Adipose tissue (tissue), 3 donors: ENCODE results near the gene TMCC2. TPM values are rescaled to one million over a fixed set of nuclear protein-coding genes. Genes with fewer than 3 reads are reported as not detected.
"Not testable (repeated sequence)": the region's sequence is repeated elsewhere in the genome, so short reads cannot be mapped to it uniquely, and the experiment has no call there.

Experiments used
- H3K27ac ChIP-seq: one replicate; pipeline ENCODE4 v1.5.1; 2013; ENCODE audit warnings: low read depth, low read length
- WGBS, 3 donors: extraction: QIAGEN DNeasy Blood & Tissue Kit; methylation state at CpG; one replicate each; pipeline ENCODE4 v1.1.7; 2013; 5-methylcytosine and 5-hydroxymethylcytosine counted together
- polyA plus RNA-seq, 3 donors: library from polyadenylated mRNA; stranded (reverse); fragments of 200-250 nt; gene quantifications; one replicate each; pipeline ENCODE4 v1.2.3, GENCODE V29; 2013
- donor health status: healthy with polysubstance abuse.
- donor health status: Bipolar disorder and iron deficiency.
- donor health status: healthy.

Gene TMCC2
- polyA plus RNA-seq, 3 donors, result 0.70 to 3.1 (median 0.92) TPM

DNA sequence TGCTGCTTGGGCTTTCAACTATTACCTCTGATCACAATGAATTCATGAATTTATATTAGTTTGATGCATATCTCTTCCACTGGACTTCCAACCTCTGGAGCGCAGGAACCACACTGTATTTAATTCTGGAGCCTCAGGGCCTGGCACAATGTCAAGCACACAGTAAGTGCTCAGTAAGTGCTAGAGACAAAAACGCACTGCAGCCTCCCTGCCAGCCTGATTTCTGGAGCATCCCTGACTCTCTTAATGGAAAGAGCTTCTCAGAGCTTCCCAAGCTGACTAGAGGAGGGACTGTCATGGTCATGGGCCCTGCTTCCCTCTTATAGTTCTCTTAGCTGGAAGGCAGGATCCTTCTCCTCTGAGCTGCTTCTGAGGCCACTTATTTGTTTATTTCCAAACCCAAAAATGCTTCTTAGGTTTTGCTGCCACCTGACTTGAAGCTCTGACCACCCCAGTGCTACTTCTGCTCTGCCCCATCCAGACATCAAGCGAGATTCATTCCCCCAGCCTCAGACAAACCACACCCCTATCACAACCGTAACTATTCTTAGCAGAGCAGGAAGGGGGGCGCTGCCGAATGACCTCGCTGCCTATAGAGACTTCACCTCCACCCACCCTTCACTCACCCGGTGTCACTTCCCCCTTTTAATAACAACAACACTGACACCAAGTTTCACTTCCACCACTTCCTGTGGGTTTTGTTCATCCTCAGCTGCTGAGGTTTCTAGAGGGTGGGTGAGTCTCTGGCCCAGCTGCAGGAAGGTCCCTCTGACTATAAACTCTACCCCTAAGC is 60.2 kb downstream of the TMCC2 start:
- 38 to 72% (median 54%) methylated on average over 8 of the region's 8 CpGs for WGBS, 3 donors
- no peak overlapping the region for H3K27ac ChIP-seq

DNA sequence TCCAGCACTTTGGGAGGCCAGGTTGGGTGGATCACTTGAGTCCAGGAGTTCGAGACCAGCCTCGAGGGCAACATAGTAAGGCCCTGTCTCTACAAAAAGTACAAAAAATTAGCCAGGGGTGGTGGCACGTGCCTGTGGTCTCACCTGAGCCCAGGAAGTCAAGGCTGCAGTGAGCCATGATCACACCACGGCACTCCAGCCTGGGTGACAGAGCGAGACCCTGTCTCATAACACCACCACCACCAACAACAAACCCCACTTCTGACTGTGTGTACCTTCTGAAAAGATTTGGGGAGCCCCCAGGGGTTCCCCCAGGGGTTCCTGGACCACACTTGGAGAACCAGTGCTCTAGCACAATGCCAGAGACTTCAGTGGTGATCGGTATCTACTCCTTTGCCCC is 63.9 kb downstream of the TMCC2 start:
- no peak overlapping the region for H3K27ac ChIP-seq
- 91 to 95% (median 94%) methylated on average over 6 of the region's 6 CpGs for WGBS, 3 donors

DNA sequence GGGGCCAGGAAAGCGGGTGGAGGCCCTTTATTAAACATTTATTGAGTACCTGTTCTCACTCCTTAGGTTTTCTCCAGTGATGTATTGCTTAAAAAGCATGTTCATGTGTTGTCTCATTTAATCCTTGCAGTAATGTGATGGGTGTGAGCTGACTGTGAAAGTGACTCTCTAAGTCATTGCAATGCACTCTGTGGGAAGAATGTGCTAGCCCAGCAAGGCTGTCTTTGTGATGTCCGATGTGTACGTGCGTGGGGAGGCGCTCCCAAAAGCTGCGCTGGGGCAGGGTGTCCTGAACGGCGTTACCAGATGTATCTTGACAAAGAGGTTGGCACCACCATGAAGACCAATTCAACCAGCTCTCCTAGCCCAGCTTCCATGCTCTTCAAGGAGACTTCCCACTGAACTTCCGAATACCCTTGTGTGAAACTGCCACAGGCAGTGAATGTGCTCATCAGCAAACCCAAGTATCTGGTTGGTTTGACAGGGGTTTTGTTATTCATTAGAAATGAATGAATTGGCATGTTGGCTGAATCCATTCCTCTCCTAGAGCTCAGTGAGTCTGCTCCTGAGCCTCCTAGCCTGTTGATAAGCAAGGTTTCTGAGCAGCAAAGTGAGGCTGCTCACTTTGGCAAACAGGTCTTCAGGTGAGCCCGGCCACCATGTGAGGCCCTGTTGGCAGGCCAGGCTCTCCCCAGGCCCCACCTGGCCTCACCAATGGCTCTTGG is 65.8 kb downstream of the TMCC2 start:
- 95 to 97% (median 95%) methylated on average over 10 of the region's 10 CpGs for WGBS, 3 donors
- no peak overlapping the region for H3K27ac ChIP-seq

DNA sequence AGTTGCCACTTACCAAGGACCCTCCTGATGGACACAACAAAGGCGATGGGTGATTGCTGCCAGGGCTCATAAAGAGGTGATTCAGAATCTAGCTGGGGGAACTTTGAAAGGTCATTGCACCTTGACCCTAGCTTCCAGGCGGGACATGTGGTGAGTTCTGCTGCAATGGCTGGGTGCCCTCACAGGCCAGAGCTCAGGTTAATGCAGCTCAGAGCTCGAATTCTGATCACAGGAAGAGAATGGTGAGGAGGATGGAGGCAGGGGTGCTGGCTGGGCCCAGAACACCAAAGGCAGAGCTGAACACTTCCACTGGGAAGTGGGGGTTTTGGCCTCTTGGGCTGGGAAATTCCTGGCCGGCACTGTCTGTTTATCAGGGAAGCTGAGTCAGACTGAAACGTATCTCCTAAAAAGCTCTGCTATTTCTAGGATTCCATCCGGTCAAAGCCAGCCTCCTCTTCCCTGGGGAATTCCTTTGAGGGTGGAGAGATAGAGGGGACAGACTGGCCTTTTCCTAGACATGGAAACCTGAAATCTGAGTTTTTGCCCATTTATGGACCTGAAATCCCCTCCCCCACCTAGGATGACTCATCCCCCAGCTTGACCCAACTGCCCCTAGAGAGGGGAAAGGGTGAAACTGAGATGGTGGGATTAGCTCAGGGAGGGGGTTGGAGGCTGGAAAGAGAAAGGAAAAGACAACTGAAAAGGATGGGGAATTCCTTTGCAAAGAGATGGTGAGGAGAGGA is 66.6 kb downstream of the TMCC2 start:
- WGBS, 3 donors, result 45 to 74% (median 55%) methylated on average over 6 of the region's 6 CpGs
- H3K27ac ChIP-seq, result no peak overlapping the region

DNA sequence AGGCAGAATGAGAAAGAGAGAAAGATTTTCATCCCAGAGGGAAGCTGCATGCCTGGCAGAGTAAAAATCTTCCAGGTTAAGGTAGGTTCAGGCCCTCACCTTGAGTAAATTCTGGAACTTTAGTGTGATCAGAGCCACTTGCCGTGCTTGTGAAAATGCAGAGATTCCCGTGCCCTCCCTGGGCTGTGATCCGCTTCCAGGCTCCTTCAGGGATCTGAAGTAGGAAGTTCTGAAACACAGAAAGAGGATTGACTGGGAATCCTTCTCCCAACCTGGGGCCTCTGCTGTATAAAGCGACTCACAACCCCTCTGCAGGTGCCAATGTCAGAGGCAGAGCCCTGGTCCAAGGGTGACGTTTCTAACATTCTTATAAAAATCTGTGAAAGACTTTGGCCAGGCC is 67.2 kb downstream of the TMCC2 start:
- 86 to 97% (median 88%) methylated on average over 5 of the region's 5 CpGs for WGBS, 3 donors
- H3K27ac ChIP-seq, result no peak overlapping the region

DNA sequence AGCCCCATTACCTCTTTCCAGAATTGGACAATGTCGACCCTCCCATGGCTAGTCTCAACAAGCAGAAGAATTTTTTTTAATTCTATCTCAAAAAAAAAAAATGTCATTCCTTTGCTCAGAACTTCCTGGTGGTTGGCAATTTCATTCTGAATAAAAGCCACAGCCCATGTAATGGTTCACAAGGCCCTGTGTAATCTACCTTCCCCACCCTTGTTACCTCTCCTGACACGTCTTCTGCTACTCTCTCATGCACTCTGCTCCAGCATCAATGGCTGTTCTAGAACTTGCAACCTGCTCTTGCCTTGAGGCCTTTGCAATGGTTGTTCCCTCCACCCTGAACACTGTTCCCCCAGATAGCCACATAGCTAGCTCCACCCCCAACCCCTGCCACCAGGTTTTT is 68.4 kb downstream of the TMCC2 start:
- no peak overlapping the region for H3K27ac ChIP-seq
- WGBS, 3 donors, result 80 to 82% (median 81%) methylated on average over 2 of the region's 2 CpGs

DNA sequence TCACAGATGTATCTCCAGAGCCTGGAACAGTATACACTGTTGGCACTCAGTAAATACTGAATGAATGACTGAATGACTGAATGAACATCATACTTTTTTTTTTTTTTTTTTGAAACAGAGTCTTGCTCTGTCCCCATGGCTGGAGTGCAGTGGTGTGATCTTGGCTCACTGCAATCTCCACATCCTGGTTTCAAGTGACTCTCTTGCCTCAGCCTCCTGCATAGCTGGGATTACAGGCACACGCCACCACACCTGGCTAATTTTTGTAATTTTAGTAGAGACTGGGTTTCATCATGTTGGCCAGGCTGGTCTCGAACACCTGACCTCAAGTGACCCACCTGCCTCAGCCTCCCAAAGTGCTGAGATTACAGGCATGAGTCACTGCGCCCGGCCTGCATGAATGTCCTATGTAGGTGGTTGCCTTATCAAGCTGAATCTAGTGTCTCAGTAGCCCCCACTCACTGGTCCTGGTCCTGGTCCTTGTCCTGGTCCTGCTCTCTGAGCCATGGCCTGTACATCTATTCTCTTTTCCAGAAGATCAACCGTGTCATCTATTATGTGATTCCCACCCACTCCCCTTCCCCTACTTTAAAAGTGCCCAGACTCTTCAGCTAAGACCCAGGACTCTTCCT is 69.9 kb downstream of the TMCC2 start:
- WGBS, 3 donors, result 94 to 100% (median 95%) methylated on average over 5 of the region's 5 CpGs
- H3K27ac ChIP-seq, result not testable (repeated sequence)

DNA sequence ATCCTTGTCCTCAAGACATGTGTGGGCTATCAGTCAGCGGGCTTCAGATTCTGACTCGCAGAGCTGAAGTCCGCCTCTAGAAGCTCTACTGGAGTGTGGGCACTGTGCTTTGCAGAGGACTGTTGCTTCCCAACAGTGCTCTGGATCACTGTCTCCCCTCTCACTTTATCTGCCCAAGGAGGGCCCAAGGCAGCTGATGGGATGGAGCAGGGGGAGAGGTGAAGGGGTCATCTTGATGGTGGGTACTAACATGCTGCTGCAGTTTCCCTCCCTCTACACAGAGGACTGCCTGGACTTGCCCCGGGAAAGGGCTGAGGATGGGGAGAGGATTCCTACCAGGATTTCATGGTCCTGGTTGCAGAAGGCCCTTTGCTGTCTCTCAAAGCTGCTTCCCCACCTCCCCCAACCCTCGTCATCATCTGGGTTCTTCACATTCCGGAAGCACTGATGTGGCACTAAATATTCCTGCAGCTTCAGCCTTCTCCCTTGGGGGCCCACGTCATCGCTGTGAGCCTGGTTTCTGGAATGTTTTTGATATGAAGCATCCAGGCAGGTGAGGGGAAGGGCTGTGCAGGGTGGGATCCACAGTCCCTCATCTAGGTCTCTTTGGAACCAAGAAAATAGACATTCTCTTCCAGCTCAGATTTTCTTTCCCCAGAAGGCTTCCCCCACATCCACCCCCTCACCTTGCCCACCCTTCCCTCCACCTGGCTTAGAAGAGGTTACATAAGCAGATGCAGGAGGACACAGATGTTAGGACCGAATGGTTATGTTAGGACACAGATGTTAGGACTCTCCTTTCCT is 70.6 kb downstream of the TMCC2 start:
- H3K27ac ChIP-seq, result no peak overlapping the region
- 73 to 78% (median 75%) methylated on average over 9 of the region's 9 CpGs for WGBS, 3 donors

DNA sequence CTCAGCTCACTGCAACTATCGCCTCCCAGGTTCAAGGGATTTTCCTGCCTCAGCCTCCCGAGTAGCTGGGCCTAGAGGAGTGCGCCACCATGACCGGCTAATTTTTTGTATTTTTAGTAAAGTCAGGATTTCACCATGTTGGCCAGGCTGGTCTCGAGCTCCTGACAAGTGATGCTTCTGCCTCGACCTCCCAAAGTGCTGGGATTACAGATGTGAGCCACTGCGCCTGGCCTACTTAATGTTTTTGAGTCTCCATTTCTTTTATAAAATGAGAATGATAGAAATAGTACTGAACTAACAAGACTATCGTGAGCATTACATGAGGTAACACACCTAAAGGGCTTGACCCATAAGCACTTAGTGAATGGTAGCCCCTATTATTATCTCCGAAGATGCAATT is 72.4 kb downstream of the TMCC2 start:
- no peak overlapping the region for H3K27ac ChIP-seq
- 87 to 95% (median 91%) methylated on average over 9 of the region's 9 CpGs for WGBS, 3 donors

DNA sequence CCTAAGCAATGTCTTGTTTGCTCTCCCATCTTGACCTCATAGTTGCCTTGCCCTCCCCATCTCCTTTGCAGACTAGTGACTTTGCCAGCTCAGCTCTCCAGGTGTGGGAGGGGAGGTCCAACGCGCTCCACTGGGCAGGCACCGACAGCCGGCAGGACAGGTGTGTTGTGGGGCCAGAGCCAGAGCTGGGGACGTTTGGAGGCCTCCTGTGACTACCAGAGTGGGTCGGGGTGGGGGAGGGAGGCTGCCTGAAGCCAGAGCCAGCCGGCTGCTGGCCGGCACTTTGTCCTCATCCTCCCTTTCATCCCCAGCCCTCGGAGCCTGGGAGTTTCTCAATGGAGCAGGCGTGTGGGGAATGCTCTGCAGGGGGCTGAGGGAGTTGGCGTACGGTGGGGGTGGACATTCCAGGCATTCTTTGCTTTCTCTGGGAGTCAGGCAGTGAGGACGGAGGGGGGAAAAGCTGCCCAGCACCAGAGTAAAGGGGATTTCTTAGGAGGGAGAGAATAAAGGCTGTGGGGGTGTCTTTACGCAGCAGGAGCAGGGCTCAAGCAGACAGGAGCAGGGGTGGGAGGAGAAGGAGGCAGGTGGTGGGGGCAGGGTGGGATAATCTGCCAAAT is 73.6 kb downstream of the TMCC2 start:
- H3K27ac ChIP-seq, result no peak overlapping the region
- WGBS, 3 donors, result 20 to 57% (median 53%) methylated on average over 14 of the region's 14 CpGs

DNA sequence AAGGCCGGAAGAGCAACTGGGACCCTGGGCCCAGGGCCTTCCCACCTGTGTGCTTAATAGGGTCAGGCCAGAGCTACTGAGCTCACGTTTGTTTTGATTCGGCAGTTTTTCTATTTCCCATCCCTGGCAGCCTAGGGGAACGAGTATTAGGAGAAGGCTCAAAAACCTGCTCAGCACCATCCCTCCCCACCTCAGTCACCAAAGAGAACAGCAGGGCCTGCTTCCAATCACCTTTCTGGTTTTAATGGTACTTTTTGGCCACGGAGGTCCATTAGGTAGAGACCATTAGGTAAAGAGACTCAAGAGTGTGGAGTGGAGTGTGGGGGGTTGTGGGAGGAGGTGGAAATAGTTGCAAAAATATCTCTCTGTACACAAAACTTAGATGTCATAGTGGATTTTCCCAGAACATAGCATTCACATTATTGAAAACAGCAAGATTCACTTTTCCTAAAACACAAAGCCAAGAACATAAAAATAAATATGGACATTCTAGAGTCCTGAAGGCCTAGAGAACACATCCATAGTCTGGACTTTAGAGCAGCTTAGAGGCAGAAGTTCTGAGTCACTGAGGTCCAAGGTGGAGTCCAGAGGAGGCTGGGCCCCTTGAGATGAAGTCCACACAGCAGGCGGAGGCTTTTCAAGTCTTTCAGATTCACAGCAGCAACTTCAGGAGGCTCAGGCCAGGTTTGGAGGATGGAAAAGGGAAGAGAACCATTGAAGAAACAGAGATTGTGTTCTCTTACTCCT is 74.3 kb downstream of the TMCC2 start:
- H3K27ac ChIP-seq, result no peak overlapping the region
- 41 to 84% (median 81%) methylated on average over 6 of the region's 6 CpGs for WGBS, 3 donors

DNA sequence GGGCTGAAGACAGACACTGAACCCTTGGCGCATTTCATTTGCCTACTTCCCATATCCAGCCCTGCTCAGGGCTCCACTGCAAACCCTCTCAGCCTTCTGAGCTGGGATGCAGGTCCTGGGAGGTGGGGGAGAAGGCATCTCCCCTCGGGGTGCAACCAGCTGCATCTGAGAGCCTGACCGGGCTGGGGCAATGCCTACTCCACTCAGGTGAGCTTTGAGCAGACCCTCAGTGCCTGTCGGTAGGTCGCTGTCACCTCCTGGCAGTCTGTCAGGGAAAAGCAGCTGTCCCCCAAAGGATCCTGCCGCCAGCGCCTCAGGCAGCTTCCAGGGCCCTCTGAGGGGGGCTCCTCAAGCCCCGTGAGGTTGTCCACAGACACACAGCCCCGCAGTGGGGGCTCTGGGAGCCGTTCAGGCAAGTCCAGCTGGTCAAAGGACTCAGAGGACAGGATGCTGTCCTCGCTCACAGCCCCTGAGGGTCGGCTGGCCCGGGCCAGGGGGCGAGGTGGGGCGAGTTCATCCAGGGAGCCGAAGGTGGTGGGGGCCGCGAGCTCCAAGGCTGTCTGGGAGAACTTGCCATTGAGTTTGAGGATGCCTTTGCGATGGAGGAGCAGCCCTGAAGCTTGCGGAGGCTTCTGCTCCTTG is 75.6 kb downstream of the TMCC2 start:
- no peak overlapping the region for H3K27ac ChIP-seq
- WGBS, 3 donors, result 91 to 95% (median 94%) methylated on average over 20 of the region's 20 CpGs

DNA sequence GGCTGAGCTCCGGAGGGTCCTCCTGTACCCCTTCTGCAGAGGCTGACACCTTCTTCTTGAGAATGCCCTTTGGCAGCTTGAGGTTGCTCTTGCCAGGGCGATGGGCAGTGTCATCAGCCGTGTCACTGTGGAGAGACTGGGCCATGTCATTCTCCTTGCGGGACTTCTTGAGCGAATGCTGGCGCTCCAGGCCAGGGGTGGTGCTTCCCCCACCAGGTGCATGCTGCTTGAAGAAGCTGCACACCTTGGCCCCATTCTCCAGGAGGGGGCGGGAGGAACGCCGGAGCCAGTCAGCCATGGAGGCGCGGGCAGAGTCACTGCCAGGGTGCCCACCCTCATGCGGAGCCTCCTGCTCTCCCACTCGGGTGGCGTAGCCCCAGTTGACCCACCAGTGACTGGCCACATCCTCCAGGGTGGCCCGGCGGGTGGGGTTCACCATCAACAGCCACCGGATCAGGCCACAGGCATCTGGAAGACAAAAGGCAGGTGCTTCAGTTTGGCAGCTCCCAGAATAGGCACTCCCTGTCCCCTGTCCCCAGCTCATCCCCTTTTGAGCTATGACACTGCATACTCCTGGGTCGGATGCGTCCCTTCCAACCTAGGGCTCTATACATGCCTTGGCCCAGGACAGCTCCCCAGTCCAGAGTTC is 76.4 kb downstream of the TMCC2 start:
- no peak overlapping the region for H3K27ac ChIP-seq
- WGBS, 3 donors, result 95 to 97% (median 95%) methylated on average over 19 of the region's 19 CpGs

DNA sequence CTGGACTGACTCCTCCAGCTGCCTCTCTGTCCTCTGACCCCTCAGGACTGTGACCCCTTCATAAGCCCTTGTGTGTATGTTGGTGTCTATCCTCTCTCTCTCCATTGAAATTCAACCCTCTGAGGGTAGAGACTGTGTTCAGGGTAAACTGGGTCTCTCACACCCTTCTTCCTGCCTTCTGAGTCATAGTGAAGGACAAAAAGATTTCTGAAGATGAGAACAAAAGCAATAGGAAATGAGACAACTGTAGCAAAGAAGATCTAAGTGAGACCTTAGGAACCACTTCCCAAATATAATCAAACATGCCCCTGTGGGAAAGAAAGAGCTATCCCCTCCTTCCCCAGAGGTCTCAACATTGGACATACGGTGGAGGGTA is 76.9 kb downstream of the TMCC2 start:
- WGBS, 3 donors, result 95 to 100% (median 97%) methylated on average over 1 of the region's 1 CpG
- no peak overlapping the region for H3K27ac ChIP-seq

DNA sequence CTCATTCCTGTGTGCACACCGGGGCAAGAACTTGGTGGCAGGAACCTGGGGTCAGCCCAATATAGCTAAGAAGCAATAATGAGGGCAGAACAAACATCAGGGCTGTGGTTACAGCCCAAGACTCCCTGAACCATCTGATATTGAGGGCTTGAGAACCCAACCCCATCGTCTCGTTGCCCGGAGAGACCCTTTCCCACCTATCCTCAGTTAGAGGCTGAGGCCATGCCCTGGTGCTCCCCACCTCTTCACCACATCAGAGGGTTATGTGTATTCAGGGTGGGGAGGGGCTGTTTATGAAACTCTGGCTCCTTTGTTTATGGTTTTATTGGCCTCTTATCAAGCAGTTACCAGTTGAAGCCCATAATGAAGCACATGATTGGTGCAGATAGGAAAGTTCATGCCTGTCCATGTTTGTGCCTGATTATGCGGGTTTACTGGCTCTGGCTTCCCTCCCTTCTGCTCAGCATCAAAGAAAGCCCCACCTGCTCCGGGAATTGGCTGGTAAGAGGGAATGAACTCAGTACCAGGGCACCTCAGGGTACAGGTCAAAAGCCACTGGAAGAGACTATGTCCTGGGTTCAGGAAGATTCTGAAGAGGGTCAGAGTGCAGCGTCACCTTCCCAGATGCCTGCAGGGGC is 79.3 kb downstream of the TMCC2 start:
- no peak overlapping the region for H3K27ac ChIP-seq
- 73 to 93% (median 86%) methylated on average over 7 of the region's 7 CpGs for WGBS, 3 donors

DNA sequence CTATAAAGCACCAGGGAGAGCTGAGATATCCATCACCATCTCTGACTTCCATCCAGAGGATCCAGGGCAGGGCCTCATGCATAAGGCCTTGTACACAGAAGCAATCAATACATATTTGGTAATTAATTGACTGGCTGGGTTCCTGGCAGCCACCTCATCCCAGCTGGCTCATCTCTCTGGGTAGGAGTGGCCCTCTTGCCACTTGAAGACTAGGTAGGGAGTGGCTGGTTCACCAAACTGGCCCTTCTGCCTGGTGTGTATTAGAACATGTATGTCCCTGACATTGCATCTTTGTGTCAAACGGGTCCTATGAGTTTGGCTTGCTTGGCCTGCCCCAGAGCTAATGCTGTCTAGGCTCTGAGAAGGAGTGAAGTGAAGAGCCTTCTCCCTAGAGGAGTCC is 82.0 kb downstream of the TMCC2 start:
- 43 to 77% (median 73%) methylated on average over 1 of the region's 1 CpG for WGBS, 3 donors
- no peak overlapping the region for H3K27ac ChIP-seq
